ENCODE data around the gene PRKG1. TPM values are rescaled to one million over a fixed set of nuclear protein-coding genes. Genes with fewer than 3 reads are reported as not detected.
"Not testable (repeated sequence)": the region's sequence is repeated elsewhere in the genome, so short reads cannot be mapped to it uniquely, and the experiment has no call there.

The PRKG1 gene
- total RNA-seq, 2 donors from 2014 or later, result 0.42 TPM; not detected in 1

DNA sequence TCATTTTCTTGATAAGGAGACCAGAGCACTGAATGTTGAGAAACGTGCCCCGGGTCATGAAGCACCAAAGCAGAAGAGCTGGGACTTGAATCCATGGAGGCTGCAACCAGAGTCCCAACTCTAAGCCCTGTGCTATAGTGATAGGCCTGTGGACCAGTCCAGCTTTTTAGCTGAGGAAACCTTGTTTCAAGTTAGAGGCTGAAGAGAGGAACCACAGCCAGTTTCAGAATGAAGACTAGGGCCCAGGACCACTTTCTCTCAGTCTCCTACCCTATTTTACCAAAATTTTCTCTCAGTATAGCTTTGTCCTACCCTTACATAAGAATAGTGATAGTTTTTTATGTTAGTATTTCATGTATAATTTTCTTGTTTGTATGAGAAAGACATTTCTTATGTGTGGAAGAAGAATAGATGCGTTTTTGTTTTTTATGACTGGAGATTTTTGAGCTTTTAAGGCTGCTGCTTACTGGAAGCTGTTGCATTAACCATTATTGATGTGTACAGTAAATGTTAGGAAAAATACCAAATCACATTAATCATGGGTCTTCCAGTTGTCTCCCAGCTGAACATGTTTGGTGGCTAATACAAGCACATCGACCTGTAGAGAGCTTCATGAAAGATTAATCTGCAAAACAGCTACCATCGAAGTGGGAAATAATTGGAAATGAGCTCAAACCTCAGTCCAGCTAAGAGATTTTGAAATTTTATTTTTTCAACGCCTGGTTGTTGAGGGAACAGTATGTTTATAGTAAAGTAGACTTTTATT, 670.1 kb downstream of the PRKG1 start:
- no peak for ATAC-seq (replicated peaks)
- H3K27ac Mint-ChIP-seq, result no peak overlapping the region
- no peaks in the 10 kb centered on the region for H3K9me3 Mint-ChIP-seq
- no peaks in the 10 kb centered on the region for H3K36me3 Mint-ChIP-seq (ENCODE audit: low read depth)
- peaks cover 3% of the 10 kb centered on the region for H3K27me3 Mint-ChIP-seq
- H3K4me3 Mint-ChIP-seq, result no peak overlapping the region
- no peaks in the 10 kb centered on the region for H3K4me1 Mint-ChIP-seq

DNA sequence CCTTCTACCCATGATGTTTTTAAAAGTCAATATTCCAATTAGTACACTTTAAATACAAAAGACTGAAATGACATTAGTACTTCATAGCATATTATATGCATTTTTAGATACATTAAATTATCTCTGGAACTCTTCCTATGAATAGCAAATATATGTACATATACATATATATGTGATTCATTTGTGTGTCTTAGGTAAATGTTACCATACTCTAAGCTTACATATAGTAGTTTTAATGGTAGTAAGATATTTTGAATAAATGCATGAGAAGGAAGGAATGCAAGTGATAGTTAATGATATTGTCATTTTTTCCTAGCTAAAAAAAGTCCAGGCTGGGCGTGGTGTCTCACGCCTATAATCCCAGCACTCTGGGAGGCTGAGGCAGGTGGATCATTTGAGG, 671.1 kb downstream of the PRKG1 start:
- H3K9me3 Mint-ChIP-seq, result no peaks in the 10 kb centered on the region
- ATAC-seq (replicated peaks), result no peak
- peaks cover 3% of the 10 kb centered on the region for H3K27me3 Mint-ChIP-seq
- H3K36me3 Mint-ChIP-seq (ENCODE audit: low read depth), result no peaks in the 10 kb centered on the region
- no peak overlapping the region for H3K27ac Mint-ChIP-seq
- H3K4me3 Mint-ChIP-seq, result no peak overlapping the region
- H3K4me1 Mint-ChIP-seq, result no peaks in the 10 kb centered on the region

DNA sequence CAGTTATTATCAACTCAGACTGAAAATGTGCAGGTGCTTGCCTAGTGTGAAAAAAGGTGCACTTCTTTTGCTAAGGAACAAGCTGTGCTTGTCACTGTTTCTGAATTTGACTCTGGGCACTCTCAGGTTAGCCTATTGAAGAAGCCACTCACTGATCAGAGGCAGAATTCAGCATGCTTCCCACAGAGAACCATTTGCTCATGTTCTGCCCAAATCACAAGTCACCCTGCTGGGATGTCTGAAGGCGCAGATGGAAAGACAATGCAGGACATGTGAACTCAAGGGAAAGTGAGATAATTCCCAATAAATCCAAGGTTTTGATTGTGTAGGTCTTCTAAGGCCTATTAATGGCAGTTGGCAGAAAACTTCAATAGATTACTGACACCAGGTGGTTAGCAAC, 672.9 kb downstream of the PRKG1 start:
- Mint-ChIP-seq H3K36me3 (ENCODE audit: low read depth) (no peaks in the 10 kb centered on the region), H3K27ac (no peak overlapping the region), H3K4me1 (no peaks in the 10 kb centered on the region), H3K27me3 (peaks cover 3% of the 10 kb centered on the region), H3K4me3 (no peak overlapping the region), H3K9me3 (no peaks in the 10 kb centered on the region)
- ATAC-seq (replicated peaks), result no peak

DNA sequence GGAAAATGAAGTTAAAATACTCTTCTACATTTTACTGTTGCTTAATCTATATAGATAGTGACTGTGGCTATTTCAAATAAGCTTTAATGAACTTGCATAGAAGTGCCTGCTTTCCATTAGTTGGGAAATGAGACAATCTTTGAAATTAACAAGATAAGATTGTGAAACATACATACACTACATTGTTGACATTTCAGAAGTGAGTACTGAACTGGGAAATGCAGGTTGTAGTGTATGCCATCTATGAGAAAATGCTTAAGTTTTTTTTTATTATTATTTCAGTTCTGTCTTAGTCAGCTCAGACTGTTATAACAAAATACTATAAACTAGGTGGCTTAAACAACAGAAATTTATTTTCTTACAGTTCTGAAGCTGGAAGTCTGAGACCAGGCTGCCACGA, 674.7 kb downstream of the PRKG1 start:
- Mint-ChIP-seq H3K36me3 (ENCODE audit: low read depth) (no peaks in the 10 kb centered on the region), H3K27ac (no peak overlapping the region), H3K4me3 (no peak overlapping the region), H3K9me3 (no peaks in the 10 kb centered on the region), H3K27me3 (no peaks in the 10 kb centered on the region), H3K4me1 (no peaks in the 10 kb centered on the region)
- ATAC-seq (replicated peaks), result no peak

DNA sequence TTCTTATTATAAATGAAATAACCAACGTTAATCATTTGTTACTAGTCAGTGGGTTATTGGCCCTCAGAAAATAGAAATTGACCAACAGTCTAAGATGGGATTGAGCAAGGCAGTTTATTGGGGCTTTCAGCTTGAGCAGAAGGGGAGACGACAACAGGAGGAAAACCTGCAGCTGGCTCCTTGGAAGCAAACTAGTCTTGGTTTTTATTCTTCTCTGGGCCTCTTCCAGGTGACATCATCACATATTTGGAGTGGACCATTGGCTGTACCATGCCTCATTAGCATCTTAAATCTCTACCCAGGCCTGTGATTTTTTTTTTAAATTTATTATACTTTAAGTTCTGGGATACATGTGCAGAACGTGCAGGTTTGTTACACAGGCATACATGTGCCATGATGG, 684.1 kb downstream of the PRKG1 start:
- no peaks in the 10 kb centered on the region for H3K9me3 Mint-ChIP-seq
- H3K4me3 Mint-ChIP-seq, result no peak overlapping the region
- no peak overlapping the region for H3K27ac Mint-ChIP-seq
- no peaks in the 10 kb centered on the region for H3K36me3 Mint-ChIP-seq (ENCODE audit: low read depth)
- H3K4me1 Mint-ChIP-seq, result no peaks in the 10 kb centered on the region
- ATAC-seq (replicated peaks), result no peak
- no peaks in the 10 kb centered on the region for H3K27me3 Mint-ChIP-seq

DNA sequence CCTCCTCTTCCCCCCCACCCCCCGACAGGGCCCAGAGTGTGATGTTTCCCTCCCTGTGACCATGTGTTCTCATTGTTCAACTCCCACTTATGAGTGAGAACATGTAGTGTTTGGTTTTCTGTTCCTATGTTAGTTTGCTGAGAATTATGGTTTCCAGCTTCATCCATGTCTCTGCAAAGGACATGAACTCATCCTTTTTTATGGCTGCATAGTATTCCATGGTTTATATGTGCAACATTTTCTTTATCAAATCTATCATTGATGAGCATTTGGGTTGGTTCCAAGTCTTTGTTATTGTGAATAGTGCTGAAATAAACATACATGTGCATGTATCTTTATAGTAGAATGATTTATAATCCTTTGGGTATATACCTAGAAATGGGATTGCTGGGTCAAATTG, 684.6 kb downstream of the PRKG1 start:
- not testable (repeated sequence) for ATAC-seq (replicated peaks); H3K4me1 Mint-ChIP-seq; H3K9me3 Mint-ChIP-seq; H3K27me3 Mint-ChIP-seq; H3K36me3 Mint-ChIP-seq (ENCODE audit: low read depth); H3K27ac Mint-ChIP-seq; H3K4me3 Mint-ChIP-seq

DNA sequence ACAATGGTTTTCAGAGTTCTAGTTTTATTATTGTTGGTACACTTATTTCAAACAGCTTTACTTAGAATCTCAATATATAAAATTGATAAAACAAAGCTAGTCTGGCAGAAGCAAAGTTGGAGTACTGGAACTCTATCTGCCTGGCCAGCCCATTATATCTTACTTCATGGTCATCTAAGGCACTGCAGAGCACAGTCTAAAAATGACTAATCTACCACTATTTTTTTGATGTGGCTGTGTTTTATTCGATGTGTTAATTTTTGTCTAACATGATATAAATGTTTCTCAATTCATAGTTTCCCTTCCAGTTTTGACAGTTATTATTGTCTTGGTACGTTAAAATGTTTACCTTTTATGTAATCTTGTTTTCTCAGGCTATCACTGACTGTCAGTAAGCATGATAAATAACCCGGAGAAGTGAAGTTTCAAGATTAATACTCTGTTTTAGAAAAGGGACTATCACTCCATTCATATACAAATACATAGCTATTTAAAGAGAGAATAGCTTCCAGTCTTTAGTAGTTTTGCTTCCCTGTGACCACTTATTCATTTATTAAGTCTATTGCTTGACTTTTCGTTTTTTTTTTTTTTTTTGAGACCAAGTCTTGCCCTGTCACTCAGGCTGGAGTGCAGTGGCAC, 685.7 kb downstream of the PRKG1 start:
- no peak for ATAC-seq (replicated peaks)
- no peaks in the 10 kb centered on the region for H3K36me3 Mint-ChIP-seq (ENCODE audit: low read depth)
- H3K27me3 Mint-ChIP-seq, result no peaks in the 10 kb centered on the region
- no peaks in the 10 kb centered on the region for H3K4me1 Mint-ChIP-seq
- H3K4me3 Mint-ChIP-seq, result no peak overlapping the region
- no peak overlapping the region for H3K27ac Mint-ChIP-seq
- no peaks in the 10 kb centered on the region for H3K9me3 Mint-ChIP-seq

DNA sequence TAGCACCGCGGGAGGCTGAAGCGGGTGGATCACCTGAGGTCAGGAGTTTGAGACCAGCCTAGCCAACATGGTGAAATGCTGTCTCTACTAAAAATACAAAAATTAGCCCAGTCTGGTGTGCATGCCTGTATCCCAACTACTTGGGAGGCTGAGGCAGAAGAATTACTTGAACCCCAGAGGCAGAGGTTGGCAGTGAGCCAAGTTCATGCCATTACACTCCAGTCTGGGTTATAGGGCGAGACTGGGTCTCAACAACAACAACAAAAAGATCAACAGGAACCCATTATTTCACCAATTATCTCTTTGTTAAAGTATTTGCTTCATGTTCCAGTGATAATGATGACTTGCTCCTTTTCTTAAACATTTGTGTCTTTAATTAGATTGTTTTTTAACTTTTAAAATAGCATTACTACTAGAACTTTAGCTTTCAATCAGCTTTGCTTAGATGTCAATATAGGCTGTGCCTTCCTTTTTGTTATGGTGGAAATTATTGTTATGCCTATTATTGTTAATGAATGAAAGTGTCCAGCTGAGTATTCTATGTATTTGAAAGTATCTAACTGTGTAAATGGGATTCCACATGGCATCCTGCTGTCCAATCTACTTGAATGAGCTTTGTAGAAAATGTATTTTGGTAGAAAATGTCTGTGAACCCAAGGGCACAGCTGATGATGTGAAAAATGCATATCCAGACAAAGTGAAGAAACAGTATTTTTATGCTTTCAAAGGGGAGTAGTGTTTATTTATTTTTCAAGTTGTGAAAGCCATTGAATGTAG, 686.8 kb downstream of the PRKG1 start:
- Mint-ChIP-seq H3K27ac (no peak overlapping the region), H3K9me3 (no peaks in the 10 kb centered on the region), H3K36me3 (ENCODE audit: low read depth) (no peaks in the 10 kb centered on the region), H3K4me3 (no peak overlapping the region), H3K4me1 (no peaks in the 10 kb centered on the region), H3K27me3 (no peaks in the 10 kb centered on the region)
- no peak for ATAC-seq (replicated peaks)

DNA sequence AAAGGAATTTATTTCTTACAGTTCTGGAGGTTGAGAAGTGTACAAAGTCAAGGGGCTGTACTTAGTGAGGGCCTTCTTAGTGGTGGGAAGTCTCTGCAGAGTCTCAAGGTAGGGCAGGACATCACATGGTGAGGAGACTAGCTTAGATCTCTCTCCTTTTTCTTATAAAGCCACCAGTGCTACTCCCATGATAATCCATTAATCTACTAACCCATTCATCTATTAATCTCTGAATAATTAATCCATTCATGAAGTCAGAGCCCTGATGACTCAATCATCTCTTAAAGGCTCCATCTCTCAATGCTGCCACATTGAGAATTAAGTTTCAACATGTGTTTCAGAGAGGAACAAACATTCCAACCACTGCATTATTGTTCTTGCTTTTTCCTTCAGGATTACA, 689.5 kb downstream of the PRKG1 start:
- H3K4me1 Mint-ChIP-seq, result no peaks in the 10 kb centered on the region
- no peak for ATAC-seq (replicated peaks)
- no peak overlapping the region for H3K27ac Mint-ChIP-seq
- H3K36me3 Mint-ChIP-seq (ENCODE audit: low read depth), result no peaks in the 10 kb centered on the region
- peaks cover 5% of the 10 kb centered on the region for H3K27me3 Mint-ChIP-seq
- H3K9me3 Mint-ChIP-seq, result peaks cover 8% of the 10 kb centered on the region
- no peak overlapping the region for H3K4me3 Mint-ChIP-seq

DNA sequence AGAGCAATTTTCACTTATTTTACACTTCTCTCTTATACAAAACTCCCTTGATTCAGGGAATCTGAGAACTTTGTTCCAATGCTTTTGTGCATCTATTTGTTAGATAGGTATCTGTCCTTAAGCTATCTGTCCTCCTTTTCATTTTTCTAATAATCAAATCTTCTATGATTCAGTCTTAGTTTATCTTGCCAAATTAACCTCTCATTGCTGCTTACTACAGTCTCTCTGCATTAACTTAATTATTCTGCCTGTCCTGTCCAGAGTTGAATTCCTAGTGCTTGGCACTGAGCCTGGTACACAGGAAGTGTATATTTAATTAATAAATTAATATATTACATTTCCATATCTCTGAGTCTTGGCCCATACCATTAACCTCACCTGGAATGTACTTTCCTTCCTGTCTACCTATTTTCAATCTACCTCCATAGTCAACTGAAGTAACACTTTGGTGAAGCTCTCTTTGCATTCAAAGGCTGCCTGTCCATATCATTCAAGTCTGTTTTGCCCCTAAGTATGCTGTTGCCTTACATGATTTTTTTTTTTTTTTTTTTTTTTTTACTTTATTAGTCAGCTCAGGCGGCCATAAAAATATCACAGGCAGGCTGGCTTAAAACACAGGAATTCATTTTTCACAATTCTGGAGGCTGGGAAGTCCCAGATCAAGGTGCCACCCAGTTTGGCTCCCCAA, 691.1 kb downstream of the PRKG1 start:
- ATAC-seq (replicated peaks), result no peak
- no peaks in the 10 kb centered on the region for H3K36me3 Mint-ChIP-seq (ENCODE audit: low read depth)
- H3K27ac Mint-ChIP-seq, result no peak overlapping the region
- peaks cover 5% of the 10 kb centered on the region for H3K27me3 Mint-ChIP-seq
- H3K4me3 Mint-ChIP-seq, result no peak overlapping the region
- H3K9me3 Mint-ChIP-seq, result peaks cover 8% of the 10 kb centered on the region
- no peaks in the 10 kb centered on the region for H3K4me1 Mint-ChIP-seq

DNA sequence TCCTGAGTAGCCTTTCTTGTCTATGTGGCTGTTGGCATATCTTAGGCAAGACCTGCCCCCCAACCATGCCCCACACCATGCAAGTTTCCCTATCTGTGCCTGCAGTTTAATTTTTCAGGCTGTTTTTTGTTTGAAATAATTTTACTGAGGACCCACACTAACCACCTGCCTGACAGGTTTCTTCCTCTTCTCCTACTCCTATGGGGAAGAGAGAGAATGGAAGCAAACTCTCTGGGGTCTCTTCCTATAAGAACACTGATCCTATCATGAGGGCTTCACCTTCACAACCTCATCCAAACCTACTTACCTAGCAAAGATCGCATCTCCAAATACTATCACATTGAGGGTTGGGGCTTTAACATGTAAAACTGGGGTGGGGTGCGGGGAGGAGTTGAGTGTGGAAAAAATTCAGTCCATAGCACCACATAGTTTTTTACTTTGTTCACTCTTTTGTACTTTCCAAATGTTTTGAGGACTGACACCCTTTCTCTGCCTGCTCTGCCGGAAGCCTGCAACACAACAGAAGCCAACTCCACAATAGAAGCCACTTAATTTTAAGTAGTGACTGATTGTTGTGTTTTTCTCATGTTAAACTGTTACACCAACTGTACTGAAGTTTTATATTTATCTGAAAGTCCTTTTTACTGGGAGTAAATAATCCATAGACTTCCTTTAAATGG, 692.3 kb downstream of the PRKG1 start:
- no peaks in the 10 kb centered on the region for H3K4me1 Mint-ChIP-seq
- H3K27ac Mint-ChIP-seq, result no peak overlapping the region
- peaks cover 8% of the 10 kb centered on the region for H3K9me3 Mint-ChIP-seq
- peaks cover 5% of the 10 kb centered on the region for H3K27me3 Mint-ChIP-seq
- H3K36me3 Mint-ChIP-seq (ENCODE audit: low read depth), result no peaks in the 10 kb centered on the region
- no peak overlapping the region for H3K4me3 Mint-ChIP-seq
- no peak for ATAC-seq (replicated peaks)

DNA sequence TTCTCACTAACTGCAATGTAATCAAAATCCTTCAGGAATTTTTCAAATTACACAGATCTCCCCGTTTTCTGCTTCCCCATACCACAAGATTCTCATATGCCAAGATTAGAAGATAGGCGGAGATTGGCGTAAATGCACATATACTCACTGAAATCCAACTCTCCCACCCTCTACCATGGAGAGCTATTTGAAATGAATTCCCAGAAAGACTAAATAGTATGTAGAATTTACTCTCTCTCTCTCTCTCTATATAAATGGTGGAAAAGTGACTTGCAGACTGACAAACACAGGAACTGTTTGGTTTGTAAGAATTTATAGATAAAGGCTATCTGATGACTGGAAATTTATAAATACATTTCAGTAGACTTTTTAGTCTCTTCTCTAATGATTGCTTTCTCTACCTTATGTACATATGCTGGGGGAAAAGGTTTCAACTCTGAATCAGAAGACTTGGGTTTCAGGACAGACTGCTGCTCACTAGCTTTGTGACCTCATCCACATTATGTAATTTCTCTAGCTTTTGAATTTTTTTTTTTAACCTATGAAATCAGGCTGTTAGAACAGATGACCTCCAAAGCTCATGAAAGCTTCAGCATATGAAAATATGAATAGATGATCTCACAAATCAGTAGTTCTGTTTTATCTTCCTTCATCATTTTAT, 692.9 kb downstream of the PRKG1 start:
- Mint-ChIP-seq H3K4me3 (no peak overlapping the region), H3K27me3 (peaks cover 5% of the 10 kb centered on the region), H3K9me3 (peaks cover 8% of the 10 kb centered on the region), H3K4me1 (no peaks in the 10 kb centered on the region), H3K36me3 (ENCODE audit: low read depth) (no peaks in the 10 kb centered on the region), H3K27ac (no peak overlapping the region)
- ATAC-seq (replicated peaks), result no peak

DNA sequence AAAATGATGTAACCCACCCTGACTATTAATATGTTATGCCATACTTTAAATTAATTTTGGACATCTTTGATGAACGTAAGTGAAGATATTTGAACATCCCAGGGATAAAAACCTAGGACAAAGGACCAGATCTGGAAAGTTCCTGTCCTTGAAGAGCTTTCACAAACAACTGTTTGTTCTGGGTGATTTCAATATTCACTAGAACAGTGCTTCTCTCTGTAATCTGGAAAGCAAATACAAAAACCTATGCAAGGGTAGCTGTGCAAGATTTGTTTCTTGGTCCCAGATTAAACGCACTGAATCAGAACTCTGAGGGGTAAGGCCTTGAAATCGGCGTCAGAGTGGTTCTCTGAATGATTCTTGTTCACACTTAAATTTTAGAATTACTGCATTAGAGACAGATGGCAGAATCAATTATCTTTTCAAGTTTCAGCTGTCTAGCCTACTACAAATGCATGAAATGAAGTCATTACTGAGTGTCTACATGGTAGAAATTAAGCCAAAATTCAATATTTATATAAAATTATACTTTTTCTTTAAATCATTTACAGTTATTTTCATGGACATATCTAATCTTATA, 694.7 kb downstream of the PRKG1 start:
- Mint-ChIP-seq H3K36me3 (ENCODE audit: low read depth) (no peaks in the 10 kb centered on the region), H3K9me3 (peaks cover 8% of the 10 kb centered on the region), H3K27me3 (peaks cover 5% of the 10 kb centered on the region), H3K4me1 (no peaks in the 10 kb centered on the region), H3K27ac (no peak overlapping the region), H3K4me3 (no peak overlapping the region)
- ATAC-seq (replicated peaks), result no peak
